ENCODE results near the gene DSG2.

Gene DSG2

GRCh38 chr18:31592506-31593157 lies 94.7 kb downstream of the DSG2 start:
- no peak for FAIRE-seq

- FAIRE-seq = no peak
Observed at GRCh38 chr18:31595121-31595771, 97.3 kb downstream of the DSG2 start.

- FAIRE-seq = no peak
Observed at GRCh38 chr18:31596081-31596872, 98.3 kb downstream of the DSG2 start.

GRCh38 chr18:31598021-31598805 lies 100.2 kb downstream of the DSG2 start:
- FAIRE-seq = no peak
